HG03342 (cell line): ENCODE data around the gene FTO.
"Not testable (repeated sequence)": the region's sequence is repeated elsewhere in the genome, so short reads cannot be mapped to it uniquely, and the experiment has no call there.

ENCODE experiments used
- ATAC-seq: cut with Tn5 transposase; IDR thresholded peaks from one replicate; pipeline ENCODE4 v1.9.1; 2021; ENCODE audit warnings: mild to moderate bottlenecking, moderate library complexity; ENCODE audit not compliant: unreplicated experiment

FTO gene

DNA sequence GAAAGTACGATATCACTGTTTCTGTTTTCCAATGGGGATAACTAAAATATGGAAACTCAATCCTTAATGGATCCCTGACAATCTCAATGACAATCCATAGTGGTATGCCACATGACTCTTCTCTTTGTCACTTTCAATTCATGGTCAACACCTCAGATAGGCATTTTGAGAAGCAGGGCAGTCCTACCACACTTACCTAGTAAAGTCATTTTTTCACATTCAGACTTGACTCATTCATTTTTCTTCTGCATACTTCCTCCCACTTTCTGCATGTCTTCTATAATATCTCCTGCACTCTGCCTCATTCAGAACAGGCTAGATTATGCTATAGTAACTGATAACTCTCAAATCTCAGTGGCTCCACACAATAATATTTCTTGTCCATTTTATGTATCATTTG is 117.5 kb downstream of the FTO start:
- ATAC-seq: no peak

DNA sequence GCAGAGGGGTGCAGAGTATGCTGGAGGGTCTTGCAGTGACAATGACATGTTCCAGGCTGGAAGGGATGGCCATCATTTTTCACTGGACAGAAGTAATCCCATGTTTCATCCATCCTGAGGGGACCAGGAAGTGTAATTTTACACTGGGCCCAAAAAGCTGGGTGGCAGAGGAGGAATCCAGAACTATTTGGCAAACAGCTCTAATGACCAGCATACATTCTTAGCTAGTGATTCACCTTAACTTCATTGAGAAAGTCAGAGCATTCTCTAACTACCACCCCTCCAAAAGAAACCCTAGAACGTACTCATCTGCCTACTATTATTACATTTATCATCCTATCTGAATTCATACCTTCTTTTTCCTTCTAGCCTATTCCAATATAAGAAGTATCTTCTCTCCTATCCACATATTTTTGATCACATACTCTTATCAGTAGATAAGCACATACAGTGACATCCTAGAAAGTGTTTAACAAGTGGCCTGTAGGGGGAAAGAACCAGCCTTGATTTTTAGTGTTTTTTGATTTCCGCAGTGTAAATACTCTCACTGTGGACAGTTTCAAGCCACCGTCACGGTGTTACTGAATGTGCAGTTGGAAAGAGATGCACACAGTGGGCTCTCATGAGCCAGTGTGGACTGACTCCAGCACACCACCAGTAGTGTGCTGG is 118.1 kb downstream of the FTO start:
- no peak for ATAC-seq

DNA sequence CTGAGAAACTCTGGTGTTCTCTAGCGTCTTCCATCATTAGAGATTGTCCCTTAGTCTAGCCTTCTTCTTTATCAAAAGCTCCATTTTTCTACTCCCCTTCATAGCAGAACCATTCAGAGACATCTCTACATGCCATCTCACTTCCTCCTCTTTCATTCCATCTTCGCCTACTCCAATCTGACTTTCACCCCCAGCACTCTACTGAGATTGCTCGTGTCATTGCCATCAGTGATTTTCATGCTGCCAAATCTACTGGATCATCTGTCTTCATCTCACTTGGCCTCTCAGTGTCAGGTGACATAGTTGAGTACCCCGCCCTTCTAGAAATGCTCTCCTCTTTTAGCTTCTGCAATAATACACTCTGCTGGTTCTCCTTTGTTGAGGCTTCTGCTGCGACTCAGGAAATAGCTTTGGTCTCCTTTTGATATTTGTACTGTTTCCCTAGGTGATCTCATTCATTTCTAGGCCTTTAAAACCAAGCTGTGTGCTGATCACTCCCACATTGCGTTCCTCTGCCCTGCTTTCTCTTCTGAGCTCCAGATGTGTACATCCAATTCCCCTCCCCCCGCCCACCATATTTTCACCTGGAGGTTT is 119.1 kb downstream of the FTO start:
- ATAC-seq: peak; percentile 72

DNA sequence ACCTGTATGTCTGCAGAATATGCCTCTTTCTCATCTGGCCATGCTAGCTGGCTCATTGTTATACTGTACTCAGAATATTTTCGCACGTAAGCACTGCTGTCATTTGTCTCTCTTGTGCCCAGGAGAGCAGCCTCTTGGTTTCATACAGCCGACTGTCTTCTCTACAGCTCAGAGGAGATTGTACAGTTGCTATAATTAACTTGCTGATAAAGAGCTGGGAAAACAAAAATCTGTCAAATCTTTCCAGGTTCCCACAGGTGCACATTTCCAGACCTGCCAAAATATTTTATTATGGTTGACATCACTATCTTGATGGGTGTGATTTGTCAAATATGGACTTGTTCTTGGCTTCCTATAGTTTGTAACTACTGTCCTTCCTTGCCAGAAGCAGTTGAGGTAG is 122.7 kb downstream of the FTO start:
- ATAC-seq: no peak

DNA sequence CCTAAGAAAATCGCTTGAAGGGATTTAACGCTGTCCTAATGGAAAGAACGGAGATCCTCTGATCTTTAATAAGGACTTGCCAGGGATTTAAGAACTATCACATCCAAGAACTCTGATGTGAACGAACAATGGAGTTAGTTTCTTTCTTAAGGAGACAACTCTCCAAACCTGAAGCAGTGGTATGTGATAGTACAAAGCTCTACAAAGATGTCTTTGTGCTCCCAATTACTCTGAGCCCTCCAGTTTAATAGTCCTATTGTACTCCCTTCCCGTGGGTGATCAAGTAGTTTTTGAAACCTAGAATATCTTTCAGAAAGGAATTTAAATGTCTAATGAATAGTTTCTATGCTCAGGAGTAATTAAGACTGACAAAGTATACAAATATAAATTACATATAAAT is 123.8 kb downstream of the FTO start:
- ATAC-seq: no peak

DNA sequence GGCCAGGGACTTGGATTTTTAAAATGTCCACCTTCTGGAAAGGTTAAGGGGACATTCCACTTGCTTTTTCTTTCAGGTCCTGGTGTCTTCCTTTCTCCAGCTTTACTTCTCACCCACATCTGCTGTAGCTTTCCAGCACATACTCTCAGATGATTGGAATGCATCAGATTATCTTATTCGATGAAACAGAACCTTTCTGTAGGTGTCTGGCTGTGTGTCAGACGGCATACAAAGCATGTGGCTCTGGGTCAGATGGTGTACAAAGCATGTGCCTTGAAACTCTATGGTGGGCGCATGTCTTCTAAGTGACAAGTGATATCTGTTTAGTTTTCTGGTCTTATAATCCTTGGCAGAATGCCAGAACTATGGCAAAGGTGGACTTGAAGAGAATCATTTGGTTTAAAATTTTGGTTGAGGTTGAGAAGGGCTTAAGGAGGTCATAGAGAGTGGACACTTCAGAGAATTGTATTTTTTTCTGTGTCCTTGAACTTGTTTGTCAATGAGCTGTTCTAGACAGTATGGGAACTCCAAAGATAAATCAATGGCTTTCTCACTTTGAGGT is 125.3 kb downstream of the FTO start:
- no peak for ATAC-seq

DNA sequence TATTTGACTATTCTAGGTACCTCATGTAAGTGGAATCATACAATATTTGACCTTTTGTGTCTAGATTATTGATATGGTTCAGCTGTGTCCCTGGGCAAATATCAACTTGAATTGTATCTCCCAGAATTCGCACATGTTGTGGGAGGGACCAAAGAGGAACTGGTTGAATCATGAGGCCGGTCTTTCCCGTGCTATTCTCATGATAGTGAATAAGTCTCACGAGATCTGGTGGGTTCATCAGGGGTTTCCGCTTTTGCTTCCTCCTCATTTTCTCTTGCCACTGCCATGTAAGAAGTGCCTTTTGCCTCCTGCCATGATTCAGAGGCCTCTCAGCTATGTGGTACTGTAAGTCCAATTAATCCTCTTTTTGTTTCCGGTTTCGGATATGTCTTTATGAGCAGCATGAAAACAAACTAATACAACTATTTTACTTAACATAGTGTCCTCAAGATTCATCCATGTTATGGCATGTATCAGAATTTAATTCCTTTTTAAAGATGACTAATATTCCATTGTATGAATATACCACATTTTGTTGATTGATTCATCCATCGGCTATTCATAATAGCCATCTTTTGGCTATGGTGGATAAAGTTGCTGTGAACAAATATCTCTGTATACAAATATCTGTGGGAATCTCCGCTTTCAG is 129.1 kb downstream of the FTO start:
- ATAC-seq: no peak

DNA sequence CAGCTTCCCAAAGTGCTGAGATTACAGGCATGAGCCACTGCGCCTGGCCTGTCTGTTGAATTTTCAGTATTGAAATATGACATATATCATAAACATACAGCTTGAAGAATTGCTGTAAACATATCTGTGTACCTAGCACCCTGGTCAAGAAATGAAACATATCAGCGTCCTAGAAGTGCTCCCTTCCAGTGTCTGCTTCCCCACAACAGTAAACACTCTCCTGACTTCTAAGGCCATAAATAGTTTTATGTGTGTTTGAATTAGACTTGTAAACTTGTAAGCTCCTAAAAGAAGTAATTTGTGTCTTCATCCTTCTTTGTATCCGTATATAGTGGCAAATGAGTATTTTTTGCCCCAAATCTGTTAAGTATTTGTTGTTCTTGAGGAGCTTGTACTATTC is 132.2 kb downstream of the FTO start:
- ATAC-seq: no peak

DNA sequence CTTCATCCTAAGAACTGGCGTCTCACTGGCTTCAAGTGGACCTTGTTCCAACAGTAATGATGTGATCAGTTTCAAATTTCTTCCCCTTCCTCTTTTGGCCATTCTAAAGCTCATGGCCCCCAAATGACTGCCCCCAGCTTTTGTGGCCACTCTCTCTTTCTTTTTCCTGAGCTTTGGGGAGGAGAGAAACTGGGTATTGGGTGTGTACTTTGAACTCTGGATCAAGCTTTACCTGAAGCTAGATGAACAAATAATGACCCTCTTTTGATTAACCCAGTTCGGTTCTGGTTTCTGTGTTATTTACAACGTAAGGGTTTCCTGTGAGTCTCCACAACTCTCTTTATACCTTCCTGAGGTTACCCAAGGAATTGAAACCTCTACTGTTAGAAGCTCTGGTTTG is 132.7 kb downstream of the FTO start:
- ATAC-seq: no peak

DNA sequence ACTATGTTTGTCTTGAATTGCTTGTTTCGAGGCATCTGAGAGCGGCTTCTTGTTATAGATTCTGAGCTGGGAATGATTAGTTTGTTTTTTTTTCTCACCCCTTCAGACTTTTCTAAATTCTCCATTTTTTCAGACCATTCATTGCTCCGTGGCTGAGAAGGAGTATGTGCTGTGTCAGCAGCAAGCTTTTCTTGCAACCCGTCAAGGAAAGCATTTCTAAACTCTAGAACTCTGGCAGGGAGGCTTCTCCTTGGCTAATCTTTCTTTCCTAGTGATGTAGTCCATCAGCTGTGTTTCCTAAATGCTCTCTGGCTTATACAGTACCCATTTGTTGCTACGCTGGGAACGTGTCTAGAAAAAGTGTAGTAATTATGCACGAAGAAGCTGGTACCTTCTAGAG is 133.5 kb downstream of the FTO start:
- ATAC-seq: no peak

DNA sequence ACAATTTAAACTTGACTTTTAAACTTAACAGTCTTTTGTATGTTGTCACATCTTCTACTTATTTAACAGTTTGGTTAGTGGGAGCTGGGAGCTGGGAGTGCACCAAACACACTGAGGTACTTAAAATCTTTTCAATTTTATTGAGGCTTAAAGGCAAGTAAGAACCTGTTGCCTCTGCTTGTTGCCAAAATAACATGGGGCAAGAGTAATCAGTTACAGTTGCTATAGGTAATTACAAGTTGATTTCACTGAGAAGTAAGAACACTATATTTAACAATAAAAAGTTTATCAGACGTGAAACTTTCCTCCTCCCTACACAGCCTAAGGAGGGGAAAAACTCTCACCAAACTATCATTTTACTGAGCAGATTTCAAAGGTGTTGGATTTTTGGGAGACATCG is 135.2 kb downstream of the FTO start:
- no peak for ATAC-seq

DNA sequence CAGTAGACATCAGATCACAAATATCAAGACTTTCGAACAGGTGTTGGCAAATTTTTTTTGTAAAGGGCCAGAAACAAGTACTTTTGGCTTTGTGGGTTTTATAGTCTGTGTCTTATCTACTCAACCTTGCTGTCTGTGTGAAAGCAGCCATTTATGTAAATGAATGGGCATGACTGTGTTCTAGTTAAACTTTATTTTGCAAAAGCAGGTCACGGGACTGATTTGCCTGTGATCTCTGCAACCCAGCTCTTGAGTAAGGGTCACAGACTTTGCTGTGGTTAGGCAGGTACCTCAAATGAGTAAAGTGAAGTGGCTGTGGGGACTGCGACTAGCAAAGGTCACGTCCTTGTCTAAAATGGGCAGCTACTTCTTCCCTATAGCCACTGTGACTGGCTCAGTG is 136.5 kb downstream of the FTO start:
- ATAC-seq: peak; percentile 85

DNA sequence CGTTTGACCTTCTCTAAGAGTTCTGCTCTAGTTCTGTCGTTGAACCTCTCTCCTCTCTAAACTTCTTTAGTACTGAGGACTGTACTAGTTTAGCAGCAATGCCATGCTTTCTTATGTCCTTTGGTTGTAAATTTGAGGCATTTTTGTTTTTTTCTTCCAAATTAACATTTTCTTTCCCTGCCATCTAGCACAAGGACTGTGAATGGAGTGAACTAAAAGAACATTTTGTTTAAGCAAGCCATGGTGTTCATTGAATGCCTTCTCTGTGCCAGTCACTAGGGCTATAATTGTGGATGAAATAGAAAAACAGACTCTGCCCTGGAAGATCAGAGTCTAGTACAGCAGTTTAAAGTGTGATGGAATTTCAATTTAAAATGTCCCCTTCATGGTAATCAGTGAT is 137.9 kb downstream of the FTO start:
- ATAC-seq: no peak

DNA sequence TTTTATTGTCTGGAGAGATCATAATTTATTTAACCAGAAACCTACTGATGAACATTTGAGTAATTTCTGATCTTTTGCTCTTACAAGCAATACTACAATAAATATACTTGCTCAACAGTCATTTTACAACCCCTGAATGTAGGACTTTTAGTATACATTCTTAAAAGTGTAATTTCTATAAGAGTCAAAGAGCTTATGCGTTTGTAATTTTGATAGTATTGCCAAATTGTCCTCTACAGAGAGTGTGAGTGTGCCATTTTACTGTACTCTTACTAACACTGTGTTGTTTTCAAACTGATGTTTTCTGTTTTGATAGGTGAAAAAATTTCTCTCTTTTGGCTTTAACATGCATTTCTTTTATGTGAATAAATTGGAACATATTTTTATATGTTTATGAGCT is 139.1 kb downstream of the FTO start:
- no peak for ATAC-seq

DNA sequence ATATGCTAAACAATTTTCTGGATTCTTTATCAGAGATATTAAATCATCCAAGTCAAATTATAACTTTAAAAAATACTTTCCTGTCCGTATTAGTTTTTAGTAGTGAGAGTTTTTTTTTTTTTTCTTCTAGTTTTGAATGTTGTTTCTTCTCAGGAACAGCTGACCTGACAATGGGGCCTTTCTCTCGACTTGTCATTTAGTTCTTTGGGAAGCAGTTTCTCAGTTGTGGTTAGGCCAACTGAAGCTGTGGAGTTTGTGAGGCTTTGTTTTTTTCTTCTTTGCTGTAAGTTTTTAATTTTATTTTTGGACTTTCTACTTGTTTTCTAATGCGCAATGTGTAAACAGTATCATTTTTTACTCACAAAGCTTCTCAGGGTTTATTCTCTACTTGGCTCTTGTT is 140.8 kb downstream of the FTO start:
- no peak for ATAC-seq

DNA sequence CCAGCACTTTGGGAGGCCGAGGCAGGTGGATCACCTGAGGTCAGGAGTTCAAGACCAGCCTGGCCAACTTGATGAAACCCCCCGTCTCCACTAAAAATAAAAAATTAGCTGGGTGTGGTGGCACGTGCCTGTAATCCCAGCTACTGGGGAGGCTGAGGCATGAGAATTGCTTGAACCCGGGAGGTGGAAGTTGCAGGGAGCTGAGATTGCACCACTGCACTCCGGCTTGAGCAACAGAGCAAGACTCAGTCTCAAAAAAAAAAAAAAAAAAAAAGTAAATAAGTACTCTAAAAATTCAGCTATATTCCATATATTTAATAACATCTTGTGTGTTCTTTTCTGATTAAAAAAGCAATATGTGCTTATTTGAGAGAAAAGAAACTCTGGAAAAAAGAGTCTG is 142.6 kb downstream of the FTO start:
- ATAC-seq: not testable (repeated sequence)

DNA sequence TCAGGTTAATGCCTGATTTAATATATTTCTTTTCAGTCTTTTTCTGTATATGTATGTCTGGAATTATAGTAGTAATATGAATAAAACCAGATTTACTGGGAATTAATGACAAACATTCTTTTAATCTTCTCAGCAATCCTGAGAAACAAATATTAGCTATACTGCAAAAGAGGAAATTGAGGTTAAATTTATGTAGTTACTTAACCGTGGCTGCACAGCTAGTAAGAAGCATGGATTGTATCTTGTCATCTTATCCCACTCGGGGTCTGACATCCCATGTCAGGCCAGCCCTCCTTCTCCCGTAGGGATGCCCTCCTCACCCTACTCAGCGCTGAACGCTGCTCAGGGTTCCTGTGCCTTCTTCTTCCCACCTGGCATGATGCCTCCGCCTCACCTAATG is 143.0 kb downstream of the FTO start:
- no peak for ATAC-seq

DNA sequence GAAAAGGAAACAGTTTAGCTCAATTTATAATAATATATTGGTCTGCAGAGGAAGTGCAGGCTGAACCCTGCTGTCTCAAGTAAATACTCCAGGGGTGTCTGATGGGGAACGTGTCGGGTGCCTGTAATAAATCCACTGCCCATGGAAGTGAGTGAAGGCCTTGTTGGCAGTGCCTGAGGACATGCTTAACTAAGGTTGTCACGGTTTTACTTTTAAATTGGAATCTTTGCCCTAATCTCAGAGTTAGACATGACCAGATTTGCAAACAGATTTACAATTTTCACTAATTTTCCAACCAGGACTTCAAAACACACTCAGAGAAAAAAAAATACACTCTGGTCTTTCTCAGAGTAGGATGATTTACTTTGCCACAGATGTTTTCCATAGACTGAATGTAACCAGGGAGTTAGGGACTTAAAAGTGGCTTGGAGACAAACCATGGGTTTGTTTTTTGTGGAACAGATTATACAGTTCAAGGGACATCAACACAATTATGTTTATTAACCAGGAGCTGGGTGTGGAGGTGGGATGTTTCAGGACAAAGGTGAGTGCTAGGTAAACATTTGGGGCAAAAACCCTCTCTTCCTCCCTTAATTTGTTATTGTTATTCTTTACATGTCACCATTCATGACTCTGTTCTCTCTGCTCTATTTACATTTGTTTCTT is 144.5 kb downstream of the FTO start:
- no peak for ATAC-seq

DNA sequence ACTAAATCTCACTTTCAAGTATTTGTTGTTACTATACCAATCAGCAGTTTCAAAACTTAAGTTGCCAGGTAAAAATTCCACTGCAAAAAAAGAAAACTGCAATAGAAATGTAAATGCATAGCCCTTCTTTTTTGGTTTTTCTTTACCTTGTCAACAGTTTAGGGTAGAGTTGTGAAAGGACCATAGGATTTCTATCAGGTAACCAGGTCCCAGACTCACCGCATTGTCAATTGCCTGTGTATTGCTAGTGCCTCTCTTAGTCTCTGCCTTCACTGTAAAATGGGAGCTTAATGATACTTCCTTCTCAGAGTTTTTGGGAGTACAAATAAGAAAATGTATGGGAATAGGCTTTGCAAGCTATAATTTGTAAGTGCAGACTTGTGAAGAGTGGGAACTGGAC is 145.0 kb downstream of the FTO start:
- no peak for ATAC-seq

DNA sequence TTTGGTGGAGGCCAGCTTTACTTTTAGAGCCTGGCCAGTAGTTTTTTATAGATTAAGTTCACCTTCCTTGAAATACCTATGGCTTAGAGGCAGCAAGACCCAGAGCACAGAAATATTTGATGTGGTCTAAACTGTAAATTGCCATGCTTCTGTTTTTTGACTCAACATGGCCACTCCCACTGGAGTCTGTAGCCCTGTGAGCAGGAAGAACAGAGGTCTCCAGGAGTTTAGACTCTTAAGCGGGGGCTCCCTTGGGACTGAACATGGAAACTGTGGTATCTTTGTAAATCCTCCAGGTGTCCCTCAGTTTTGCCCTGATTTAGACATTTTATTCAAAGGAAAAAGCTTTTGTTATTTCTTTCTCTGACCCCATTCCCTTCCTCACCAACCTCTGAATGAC is 145.6 kb downstream of the FTO start:
- ATAC-seq: no peak

DNA sequence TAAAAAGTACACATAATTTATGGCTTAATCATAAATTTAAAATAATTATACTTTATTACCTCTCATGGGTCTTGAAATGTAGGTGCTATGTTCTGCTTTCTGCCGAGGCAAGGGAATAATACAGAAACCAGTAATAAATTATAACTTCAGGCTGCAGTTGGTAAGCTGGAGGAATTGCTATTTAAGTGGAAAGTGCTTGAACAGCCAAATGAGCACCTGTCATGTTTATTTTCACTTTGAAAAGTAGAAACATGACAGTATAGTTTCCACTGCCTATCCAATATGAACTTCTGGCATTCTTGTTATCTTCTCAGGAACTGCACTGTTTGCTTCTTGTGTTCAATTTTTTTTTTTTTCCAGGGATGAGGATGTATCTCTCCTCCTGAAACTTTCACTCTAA is 146.0 kb downstream of the FTO start:
- ATAC-seq: no peak

DNA sequence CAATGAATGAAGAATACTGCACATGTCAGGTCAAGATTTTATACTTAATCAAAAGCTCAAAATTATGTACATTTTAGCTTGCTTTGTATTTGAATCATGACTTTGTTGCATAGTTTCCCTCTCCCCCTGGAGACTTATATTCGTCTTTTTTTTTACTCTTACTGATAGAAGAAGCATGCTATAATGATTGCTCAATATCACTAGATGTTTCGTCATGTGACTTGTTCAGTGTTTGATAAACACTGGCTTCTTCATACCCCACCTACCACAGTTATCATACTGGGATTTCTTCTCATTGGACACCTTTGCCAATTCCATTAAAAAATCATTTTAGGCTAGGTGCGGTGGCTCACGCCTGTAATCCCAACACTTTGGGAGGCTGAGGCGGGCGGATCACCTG is 148.7 kb downstream of the FTO start:
- no peak for ATAC-seq
